ENCODE results near the gene C12orf56.

Gene C12orf56

GRCh38 chr12:64261813-64262212 is 128.7 kb downstream of the C12orf56 start:
- no peak for DNase-seq
- H3K4me1 ChIP-seq (ENCODE audit: control insufficient read depth in 1 of 2, insufficient read depth in 2 of 2, low read length in 2 of 2): no peaks in the 10 kb centered on the region
- no peak overlapping the region for H3K4me3 ChIP-seq (ENCODE audit: low read depth, low read length)
- H3K23ac ChIP-seq (ENCODE audit: low read length): no peak overlapping the region
- WGBS (ENCODE audit: extremely low coverage, insufficient coverage, insufficient read length): no CpG with 5 or more reads among the region's 5 CpGs
- H3K4ac ChIP-seq (ENCODE audit: low read depth, low read length): no peak overlapping the region
- H3K79me2 ChIP-seq (ENCODE audit: control insufficient read depth, insufficient read depth, low read length, poor library complexity): no peaks in the 10 kb centered on the region
- H2AK5ac ChIP-seq (ENCODE audit: low read length): no peak overlapping the region
- no peak overlapping the region for H3K4me2 ChIP-seq (ENCODE audit: low read length)
- H3K27me3 ChIP-seq (ENCODE audit: insufficient read depth, low read length): no peaks in the 10 kb centered on the region
- no peaks in the 10 kb centered on the region for H3K9me3 ChIP-seq (ENCODE audit: insufficient read depth, low read depth, low read length)
- H2BK5ac ChIP-seq (ENCODE audit: low read depth, low read length, poor library complexity): no peak overlapping the region
- no peak overlapping the region for H3K27ac ChIP-seq (ENCODE audit: low read depth, low read length)
- H4K8ac ChIP-seq (ENCODE audit: low read depth, low read length): no peak overlapping the region
- no peaks in the 10 kb centered on the region for H3K79me1 ChIP-seq (ENCODE audit: low read length)
- H3K9ac ChIP-seq (ENCODE audit: low read length): no peak overlapping the region
- no peak overlapping the region for H3K18ac ChIP-seq (ENCODE audit: low read length)
- H2AFZ ChIP-seq (ENCODE audit: insufficient read depth, low read length, poor library complexity): no peak overlapping the region
- H3K14ac ChIP-seq (ENCODE audit: low read length): no peak overlapping the region
- no peak overlapping the region for H2BK120ac ChIP-seq (ENCODE audit: insufficient read depth, low read length, poor library complexity)
- no peak overlapping the region for H4K91ac ChIP-seq (ENCODE audit: low read depth, low read length)
- no peaks in the 10 kb centered on the region for H3K36me3 ChIP-seq (ENCODE audit: control insufficient read depth in 1 of 2, insufficient read depth in 2 of 2, low read length in 2 of 2)
- H4K12ac ChIP-seq (ENCODE audit: low read depth, low read length): no peak overlapping the region
- no peak overlapping the region for H2BK12ac ChIP-seq (ENCODE audit: low read length)

- no peak overlapping the region for H4K8ac ChIP-seq (ENCODE audit: low read depth, low read length)
- H3K36me3 ChIP-seq (ENCODE audit: control insufficient read depth in 1 of 2, insufficient read depth in 2 of 2, low read length in 2 of 2): no peaks in the 10 kb centered on the region
- DNase-seq: no peak
- no peak overlapping the region for H3K14ac ChIP-seq (ENCODE audit: low read length)
- no peak overlapping the region for H3K27ac ChIP-seq (ENCODE audit: low read depth, low read length)
- no peak overlapping the region for H2AFZ ChIP-seq (ENCODE audit: insufficient read depth, low read length, poor library complexity)
- H3K4ac ChIP-seq (ENCODE audit: low read depth, low read length): no peak overlapping the region
- H3K4me3 ChIP-seq (ENCODE audit: low read depth, low read length): no peak overlapping the region
- WGBS (ENCODE audit: extremely low coverage, insufficient coverage, insufficient read length): no CpG with 5 or more reads among the region's 3 CpGs
- H3K4me1 ChIP-seq (ENCODE audit: control insufficient read depth in 1 of 2, insufficient read depth in 2 of 2, low read length in 2 of 2): no peaks in the 10 kb centered on the region
- no peak overlapping the region for H2AK5ac ChIP-seq (ENCODE audit: low read length)
- no peak overlapping the region for H3K9ac ChIP-seq (ENCODE audit: low read length)
- H3K23ac ChIP-seq (ENCODE audit: low read length): no peak overlapping the region
- H3K27me3 ChIP-seq (ENCODE audit: insufficient read depth, low read length): no peaks in the 10 kb centered on the region
- no peak overlapping the region for H2BK5ac ChIP-seq (ENCODE audit: low read depth, low read length, poor library complexity)
- no peaks in the 10 kb centered on the region for H3K79me2 ChIP-seq (ENCODE audit: control insufficient read depth, insufficient read depth, low read length, poor library complexity)
- no peak overlapping the region for H3K4me2 ChIP-seq (ENCODE audit: low read length)
- H3K9me3 ChIP-seq (ENCODE audit: insufficient read depth, low read depth, low read length): no peaks in the 10 kb centered on the region
- H3K18ac ChIP-seq (ENCODE audit: low read length): no peak overlapping the region
- no peak overlapping the region for H2BK12ac ChIP-seq (ENCODE audit: low read length)
- no peak overlapping the region for H2BK120ac ChIP-seq (ENCODE audit: insufficient read depth, low read length, poor library complexity)
- H4K91ac ChIP-seq (ENCODE audit: low read depth, low read length): no peak overlapping the region
- H3K79me1 ChIP-seq (ENCODE audit: low read length): no peaks in the 10 kb centered on the region
- no peak overlapping the region for H4K12ac ChIP-seq (ENCODE audit: low read depth, low read length)
Measured at GRCh38 chr12:64258576-64258975, 132.0 kb downstream of the C12orf56 start.

DNA sequence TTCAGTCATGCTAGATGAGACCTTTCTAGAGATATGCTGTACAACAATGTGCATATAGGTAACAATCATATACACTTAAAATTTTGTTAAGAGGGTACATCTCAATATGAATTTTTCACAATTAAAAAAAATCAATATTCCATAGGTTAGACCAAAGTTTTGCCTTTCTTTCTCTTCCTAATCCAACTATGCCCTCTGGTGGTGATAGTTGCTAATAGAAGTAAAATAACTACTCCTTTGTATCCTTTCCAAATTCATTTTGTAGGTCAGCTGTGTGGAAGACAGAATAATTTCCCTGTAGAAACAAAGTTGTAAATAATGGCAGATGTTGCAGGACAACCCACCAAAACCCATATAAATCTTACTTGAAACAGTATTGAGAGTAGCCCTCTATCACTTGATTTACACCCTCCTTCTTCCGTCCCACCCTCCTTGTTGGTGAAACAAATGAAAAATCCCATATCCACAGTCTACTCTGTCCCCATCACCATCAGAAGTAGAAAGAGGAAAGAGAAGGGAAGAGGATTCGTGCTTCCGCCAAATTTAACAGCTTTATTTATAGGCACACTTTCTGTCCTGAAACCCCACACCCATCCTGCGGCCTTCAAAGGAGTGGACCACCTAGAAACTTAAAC is 134.3 kb downstream of the C12orf56 start:
- Histone ChIP-seq H3K79me1 (ENCODE audit: low read length) (no peaks in the 10 kb centered on the region), H3K18ac (ENCODE audit: low read length) (no peak overlapping the region), H3K4me2 (ENCODE audit: low read length) (no peak overlapping the region), H2BK12ac (ENCODE audit: low read length) (no peak overlapping the region), H4K12ac (ENCODE audit: low read depth, low read length) (no peak overlapping the region), H2BK5ac (ENCODE audit: low read depth, low read length, poor library complexity) (no peak overlapping the region), H3K14ac (ENCODE audit: low read length) (no peak overlapping the region), H2AK5ac (ENCODE audit: low read length) (no peak overlapping the region), H3K79me2 (ENCODE audit: control insufficient read depth, insufficient read depth, low read length, poor library complexity) (no peaks in the 10 kb centered on the region), H3K9ac (ENCODE audit: low read length) (no peak overlapping the region), H3K4me3 (ENCODE audit: low read depth, low read length) (no peak overlapping the region), H4K8ac (ENCODE audit: low read depth, low read length) (no peak overlapping the region), H3K27me3 (ENCODE audit: insufficient read depth, low read length) (no peaks in the 10 kb centered on the region), H3K4me1 (ENCODE audit: control insufficient read depth in 1 of 2, insufficient read depth in 2 of 2, low read length in 2 of 2) (no peaks in the 10 kb centered on the region), H3K9me3 (ENCODE audit: insufficient read depth, low read depth, low read length) (no peaks in the 10 kb centered on the region), H3K23ac (ENCODE audit: low read length) (no peak overlapping the region), H3K36me3 (ENCODE audit: control insufficient read depth in 1 of 2, insufficient read depth in 2 of 2, low read length in 2 of 2) (no peaks in the 10 kb centered on the region), H3K4ac (ENCODE audit: low read depth, low read length) (no peak overlapping the region), H2BK120ac (ENCODE audit: insufficient read depth, low read length, poor library complexity) (no peak overlapping the region), H2AFZ (ENCODE audit: insufficient read depth, low read length, poor library complexity) (no peak overlapping the region), H3K27ac (ENCODE audit: low read depth, low read length) (no peak overlapping the region), H4K91ac (ENCODE audit: low read depth, low read length) (no peak overlapping the region)
- peak in 1 of 2 donors; percentile 88 for DNase-seq
- WGBS (ENCODE audit: extremely low coverage, insufficient coverage, insufficient read length): no CpG with 5 or more reads among the region's 4 CpGs

GRCh38 chr12:64255249-64255648 is 135.3 kb downstream of the C12orf56 start:
- H3K36me3 ChIP-seq (ENCODE audit: control insufficient read depth in 1 of 2, insufficient read depth in 2 of 2, low read length in 2 of 2): no peaks in the 10 kb centered on the region
- no peaks in the 10 kb centered on the region for H3K9me3 ChIP-seq (ENCODE audit: insufficient read depth, low read depth, low read length)
- WGBS (ENCODE audit: extremely low coverage, insufficient coverage, insufficient read length): no CpG with 5 or more reads among the region's 4 CpGs
- H3K27me3 ChIP-seq (ENCODE audit: insufficient read depth, low read length): no peaks in the 10 kb centered on the region
- no peak overlapping the region for H3K18ac ChIP-seq (ENCODE audit: low read length)
- H3K4me3 ChIP-seq (ENCODE audit: low read depth, low read length): no peak overlapping the region
- no peak overlapping the region for H2AFZ ChIP-seq (ENCODE audit: insufficient read depth, low read length, poor library complexity)
- no peaks in the 10 kb centered on the region for H3K4me1 ChIP-seq (ENCODE audit: control insufficient read depth in 1 of 2, insufficient read depth in 2 of 2, low read length in 2 of 2)
- H3K14ac ChIP-seq (ENCODE audit: low read length): no peak overlapping the region
- H4K8ac ChIP-seq (ENCODE audit: low read depth, low read length): no peak overlapping the region
- no peak overlapping the region for H3K4me2 ChIP-seq (ENCODE audit: low read length)
- H4K12ac ChIP-seq (ENCODE audit: low read depth, low read length): no peak overlapping the region
- H3K23ac ChIP-seq (ENCODE audit: low read length): no peak overlapping the region
- H3K79me1 ChIP-seq (ENCODE audit: low read length): no peaks in the 10 kb centered on the region
- H2AK5ac ChIP-seq (ENCODE audit: low read length): no peak overlapping the region
- no peak overlapping the region for H2BK12ac ChIP-seq (ENCODE audit: low read length)
- no peaks in the 10 kb centered on the region for H3K79me2 ChIP-seq (ENCODE audit: control insufficient read depth, insufficient read depth, low read length, poor library complexity)
- DNase-seq: no peak
- no peak overlapping the region for H3K9ac ChIP-seq (ENCODE audit: low read length)
- no peak overlapping the region for H4K91ac ChIP-seq (ENCODE audit: low read depth, low read length)
- no peak overlapping the region for H3K4ac ChIP-seq (ENCODE audit: low read depth, low read length)
- H3K27ac ChIP-seq (ENCODE audit: low read depth, low read length): no peak overlapping the region
- no peak overlapping the region for H2BK120ac ChIP-seq (ENCODE audit: insufficient read depth, low read length, poor library complexity)
- H2BK5ac ChIP-seq (ENCODE audit: low read depth, low read length, poor library complexity): no peak overlapping the region
